Body of pancreas (tissue), 4 donors: ENCODE data around the gene SH3PXD2B.

Source experiments
- POLR2A ChIP-seq, 3 donors: fragments of 450-650 bp; IDR thresholded peaks; one replicate each; pipeline ENCODE4 v1.6.1; 2016; ENCODE audit warnings: antibody characterized with exemption in 3 of 3, mild to moderate bottlenecking in 2 of 3
- TF ChIP-seq, protein P1 (sequence below), 7 experiments: fragments of 450-650 bp in 4 of 7; fragments of 200-600 bp in 3 of 7; sonication (generic) in 3 of 7; IDR thresholded peaks; one replicate each; pipeline ENCODE4 v1.5.1; 2016 to 2019; ENCODE audit warnings: antibody characterized with exemption in 7 of 7

GRCh38 chr5:172370237-172370640 is 84.1 kb downstream of the SH3PXD2B start:
- TF ChIP-seq, protein P1, sequence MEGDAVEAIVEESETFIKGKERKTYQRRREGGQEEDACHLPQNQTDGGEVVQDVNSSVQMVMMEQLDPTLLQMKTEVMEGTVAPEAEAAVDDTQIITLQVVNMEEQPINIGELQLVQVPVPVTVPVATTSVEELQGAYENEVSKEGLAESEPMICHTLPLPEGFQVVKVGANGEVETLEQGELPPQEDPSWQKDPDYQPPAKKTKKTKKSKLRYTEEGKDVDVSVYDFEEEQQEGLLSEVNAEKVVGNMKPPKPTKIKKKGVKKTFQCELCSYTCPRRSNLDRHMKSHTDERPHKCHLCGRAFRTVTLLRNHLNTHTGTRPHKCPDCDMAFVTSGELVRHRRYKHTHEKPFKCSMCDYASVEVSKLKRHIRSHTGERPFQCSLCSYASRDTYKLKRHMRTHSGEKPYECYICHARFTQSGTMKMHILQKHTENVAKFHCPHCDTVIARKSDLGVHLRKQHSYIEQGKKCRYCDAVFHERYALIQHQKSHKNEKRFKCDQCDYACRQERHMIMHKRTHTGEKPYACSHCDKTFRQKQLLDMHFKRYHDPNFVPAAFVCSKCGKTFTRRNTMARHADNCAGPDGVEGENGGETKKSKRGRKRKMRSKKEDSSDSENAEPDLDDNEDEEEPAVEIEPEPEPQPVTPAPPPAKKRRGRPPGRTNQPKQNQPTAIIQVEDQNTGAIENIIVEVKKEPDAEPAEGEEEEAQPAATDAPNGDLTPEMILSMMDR (IDR thresholded peaks at IDR 0.05): no peak
- no peak for TF ChIP-seq POLR2A (IDR thresholded peaks at IDR 0.05)
